Fibroblast of peridontal ligament (primary cell): Measurements from ENCODE around the gene GPC3.

Source experiments
- DNase-seq: peaks from one replicate; pipeline ENCODE4 v3.0.0-alpha.2; 2010; ENCODE audit errors: extremely low read depth

GPC3 gene

GRCh38 chrX:133846311-133846710 is 139.1 kb downstream of the GPC3 start:
- no peak for DNase-seq

GRCh38 chrX:133840415-133840814 is 145.0 kb downstream of the GPC3 start:
- no peak for DNase-seq

GRCh38 chrX:133838761-133839676 is 146.4 kb downstream of the GPC3 start:
- DNase-seq: peak; percentile 13

GRCh38 chrX:133837091-133837490 is 148.3 kb downstream of the GPC3 start:
- DNase-seq: no peak

- no peak for DNase-seq
Observed at GRCh38 chrX:133836561-133836960, 148.8 kb downstream of the GPC3 start.

- no peak for DNase-seq
Observed at GRCh38 chrX:133834771-133835170, 150.6 kb downstream of the GPC3 start.

GRCh38 chrX:133819546-133819945 is 165.8 kb downstream of the GPC3 start:
- no peak for DNase-seq

- no peak for DNase-seq
Observed at GRCh38 chrX:133818019-133818418, 167.4 kb downstream of the GPC3 start.

- DNase-seq: no peak
Observed at GRCh38 chrX:133815496-133815895, 169.9 kb downstream of the GPC3 start.

- DNase-seq: peak; percentile 29
Observed at GRCh38 chrX:133813971-133814370, 171.4 kb downstream of the GPC3 start.

GRCh38 chrX:133812402-133812801 is 173.0 kb downstream of the GPC3 start:
- no peak for DNase-seq

- no peak for DNase-seq
Observed at GRCh38 chrX:133810925-133811324, 174.5 kb downstream of the GPC3 start.

- no peak for DNase-seq
Observed at GRCh38 chrX:133804072-133804471, 181.3 kb downstream of the GPC3 start.

GRCh38 chrX:133796282-133796681 is 189.1 kb downstream of the GPC3 start:
- no peak for DNase-seq

- DNase-seq: peak; percentile 2
Observed at GRCh38 chrX:133794126-133794525, 191.3 kb downstream of the GPC3 start.

- DNase-seq: no peak
Observed at GRCh38 chrX:133793626-133794025, 191.8 kb downstream of the GPC3 start.

GRCh38 chrX:133792198-133792953 is 193.0 kb downstream of the GPC3 start:
- peak; percentile 71 for DNase-seq

- DNase-seq: no peak
Observed at GRCh38 chrX:133789829-133790228, 195.6 kb downstream of the GPC3 start.

- no peak for DNase-seq
Observed at GRCh38 chrX:133786382-133786781, 199.0 kb downstream of the GPC3 start.

GRCh38 chrX:133783274-133783673 is 202.1 kb downstream of the GPC3 start:
- no peak for DNase-seq

GRCh38 chrX:133781174-133781573 is 204.2 kb downstream of the GPC3 start:
- no peak for DNase-seq

- DNase-seq: no peak
Observed at GRCh38 chrX:133776072-133776471, 209.3 kb downstream of the GPC3 start.

- no peak for DNase-seq
Observed at GRCh38 chrX:133774807-133775206, 210.6 kb downstream of the GPC3 start.
